ENCODE data around the gene TMEM132C. TPM values are rescaled to one million over a fixed set of nuclear protein-coding genes. Genes with fewer than 3 reads are reported as not detected.

TMEM132C gene
- polyA plus RNA-seq, 1 of the 3 experiments (the other 2 are of a cell fraction) = not detected

GRCh38 chr12:128328961-128329360, 62.0 kb downstream of the TMEM132C start (continued):
- TF ChIP-seq RAD21 (IDR thresholded peaks at IDR 0.05; ENCODE audit: low read length) (no peak), EP300 (IDR thresholded peaks at IDR 0.05; ENCODE audit: borderline replicate concordance in 1 of 2, low read depth in 1 of 2, low read length in 1 of 2) (no peak)

- Histone ChIP-seq H3K9me2 (no peaks in the 10 kb centered on the region), H3K4me3 (ENCODE audit: low read depth in 2 of 2, low read length in 1 of 2) (no peak overlapping the region), H3K9me3 (peaks cover 6% of the 10 kb centered on the region; the same call in 1 of the 2 replicates), H3K9ac (no peak overlapping the region), H3K36me3 (replicated peaks in 1 of 2; ENCODE audit: control insufficient read depth in 1 of 2, insufficient read depth in 2 of 2, low read length in 1 of 2) (no peaks in the 10 kb centered on the region), H3K79me2 (ENCODE audit: insufficient read depth) (no peaks in the 10 kb centered on the region), H3K27ac (ENCODE audit: low read depth in 2 of 2, low read length in 1 of 2) (no peak overlapping the region), H2AFZ (ENCODE audit: low read depth) (no peak overlapping the region), H3F3A (replicated peaks; ENCODE audit: insufficient read depth) (no peaks in the 10 kb centered on the region), H3K4me1 (ENCODE audit: control insufficient read depth in 1 of 2, insufficient read depth in 2 of 2, low read depth in 1 of 2, low read length in 1 of 2) (no peaks in the 10 kb centered on the region), H3K4me2 (no peak overlapping the region), H3K27me3 (ENCODE audit: insufficient read depth) (no peaks in the 10 kb centered on the region), H4K20me1 (ENCODE audit: insufficient read depth) (no peaks in the 10 kb centered on the region)
- 34% methylated on average over 3 of the region's 3 CpGs for WGBS (ENCODE audit: low lambda C conversion rate)
- TF ChIP-seq RXRA (IDR thresholded peaks at IDR 0.05; ENCODE audit: borderline replicate concordance, low read depth) (no peak), NFIC (IDR thresholded peaks at IDR 0.05; ENCODE audit: borderline replicate concordance) (no peak), TEAD4 (IDR thresholded peaks at IDR 0.05; ENCODE audit: borderline replicate concordance, insufficient read depth) (no peak), RAD21 (IDR thresholded peaks at IDR 0.05; ENCODE audit: low read length) (no peak), RFX5 (IDR thresholded peaks at IDR 0.05; ENCODE audit: low read length) (no peak), JUND (IDR thresholded peaks at IDR 0.05) (no peak), RCOR1 (IDR thresholded peaks at IDR 0.05; ENCODE audit: low read length) (no peak), TCF12 (IDR thresholded peaks at IDR 0.05) (no peak), MEF2A (IDR thresholded peaks at IDR 0.05; ENCODE audit: borderline replicate concordance, low read depth) (no peak), CTCF (IDR thresholded peaks at IDR 0.05) (no peak), FOSL2 (IDR thresholded peaks at IDR 0.05; ENCODE audit: borderline replicate concordance, low read depth) (no peak), PBX3 (IDR thresholded peaks at IDR 0.05) (no peak), TAF1 (IDR thresholded peaks at IDR 0.05; ENCODE audit: borderline replicate concordance, low read depth, low read length) (no peak), USF2 (IDR thresholded peaks at IDR 0.05; ENCODE audit: borderline replicate concordance, low read depth, low read length) (no peak)
- ChIA-PET CTCF (interaction anchor here (1.4 kb wide), 1 partner anchor 77 kb away, joined by 6 read pairs; no protein-coding TSS in a partner anchor), POLR2A (no interaction called here)
- DNase-seq = no peak
These were observed 69.5 kb downstream of the TMEM132C start for GRCh38 chr12:128336204-128337070.

Data from SK-N-SH (cell line).